DND-41 (cell line): ENCODE measurements around the gene CTAGE8.
"Not testable (repeated sequence)": the region's sequence is repeated elsewhere in the genome, so short reads cannot be mapped to it uniquely, and the experiment has no call there.

Experiments
- ATAC-seq: fragments of 200-7000 bp; cut with Tn5 transposase; 3 replicates; pipeline ENCODE4 v1.9.1; 2021; ENCODE audit warnings: low read depth; ENCODE audit not compliant: insufficient read depth
- DNase-seq: peaks from one replicate; pipeline ENCODE4 v3.0.0-alpha.2; 2020
- H2AFZ ChIP-seq: 2 replicates; pipeline ENCODE4 v1.6.0; 2012; ENCODE audit warnings: low read depth, low read length
- H3K27ac ChIP-seq: 2 replicates; pipeline ENCODE4 v1.5.1; 2012; ENCODE audit warnings: low read length, inconsistent platforms
- H3K27me3 ChIP-seq: fragments of 200-600 bp; sonication (generic); 2 replicates; pipeline ENCODE4 v1.6.0; 2012; ENCODE audit warnings: low read length, mild to moderate bottlenecking, inconsistent platforms; ENCODE audit not compliant: insufficient read depth, poor library complexity
- H3K36me3 ChIP-seq: 2 replicates; pipeline ENCODE4 v1.5.1; 2012; ENCODE audit warnings: low read length, inconsistent platforms; ENCODE audit not compliant: insufficient read depth
- H3K4me1 ChIP-seq: 2 replicates; pipeline ENCODE4 v1.5.1; 2012; ENCODE audit warnings: mild to moderate bottlenecking, low read length; ENCODE audit not compliant: insufficient read depth
- H3K4me2 ChIP-seq: 2 replicates; pipeline ENCODE4 v1.6.0; 2012; ENCODE audit warnings: mild to moderate bottlenecking, moderate library complexity, low read length, inconsistent platforms; ENCODE audit not compliant: insufficient read depth
- H3K4me3 ChIP-seq, 2 experiments: fragments of 200-600 bp in 1 of 2; shearing (Covaris generic) in 1 of 2; 2 replicates each; pipeline ENCODE4 v1.5.1; 2012 to 2016; ENCODE audit warnings: inconsistent platforms in 2 of 2, low read length in 2 of 2, mild to moderate bottlenecking in 2 of 2, low read depth in 1 of 2, moderate library complexity in 1 of 2
- H3K79me2 ChIP-seq: 2 replicates; pipeline ENCODE4 v1.6.0; 2012; ENCODE audit warnings: low read length, inconsistent platforms; ENCODE audit not compliant: insufficient read depth
- H3K9ac ChIP-seq: 2 replicates; pipeline ENCODE4 v1.6.0; 2012; ENCODE audit warnings: low read depth, mild to moderate bottlenecking, inconsistent platforms, low read length, moderate library complexity
- H3K9me3 ChIP-seq: 2 replicates; pipeline ENCODE4 v1.5.1; 2012; ENCODE audit warnings: low read length, moderate library complexity, mild to moderate bottlenecking, inconsistent platforms; ENCODE audit not compliant: insufficient read depth, severe bottlenecking
- H4K20me1 ChIP-seq: 2 replicates; pipeline ENCODE4 v1.6.0; 2012; ENCODE audit warnings: low read length; ENCODE audit not compliant: insufficient read depth

Gene CTAGE8

GRCh38 chr7:144233039-144233438, 36.0 kb downstream of the CTAGE8 start:
- H3K4me2 ChIP-seq, H2AFZ ChIP-seq, H3K36me3 ChIP-seq, H3K4me1 ChIP-seq, H3K27ac ChIP-seq, H3K9me3 ChIP-seq, ATAC-seq, H3K27me3 ChIP-seq, H4K20me1 ChIP-seq, DNase-seq, H3K79me2 ChIP-seq, H3K4me3 ChIP-seq, H3K9ac ChIP-seq: not testable (repeated sequence)

- H2AFZ ChIP-seq, H3K4me2 ChIP-seq, H3K79me2 ChIP-seq, H3K4me1 ChIP-seq, H4K20me1 ChIP-seq, H3K9ac ChIP-seq, H3K36me3 ChIP-seq, ATAC-seq, H3K27me3 ChIP-seq, H3K27ac ChIP-seq, H3K4me3 ChIP-seq, DNase-seq, H3K9me3 ChIP-seq: not testable (repeated sequence)
These were observed 38.1 kb downstream of the CTAGE8 start for GRCh38 chr7:144231027-144231426.

- not testable (repeated sequence) for DNase-seq
These were observed 40.3 kb downstream of the CTAGE8 start for GRCh38 chr7:144228810-144229209.

GRCh38 chr7:144226866-144227265, 42.2 kb downstream of the CTAGE8 start:
- H3K27me3 ChIP-seq, ATAC-seq, H3K9me3 ChIP-seq, H3K4me2 ChIP-seq, H4K20me1 ChIP-seq, H3K4me1 ChIP-seq, H3K79me2 ChIP-seq, H3K36me3 ChIP-seq, H2AFZ ChIP-seq, DNase-seq, H3K4me3 ChIP-seq, H3K9ac ChIP-seq, H3K27ac ChIP-seq: not testable (repeated sequence)

More at GRCh38 chr7:144228810-144229209, 40.3 kb downstream of the CTAGE8 start:
- H3K27ac ChIP-seq, H3K27me3 ChIP-seq, H4K20me1 ChIP-seq, H3K36me3 ChIP-seq, ATAC-seq, H3K4me1 ChIP-seq, H3K9ac ChIP-seq, H2AFZ ChIP-seq, H3K4me3 ChIP-seq, H3K79me2 ChIP-seq, H3K4me2 ChIP-seq, H3K9me3 ChIP-seq: not testable (repeated sequence)

- H2AFZ ChIP-seq, H3K36me3 ChIP-seq, H3K27me3 ChIP-seq, DNase-seq, H3K9ac ChIP-seq, H3K4me1 ChIP-seq, H3K27ac ChIP-seq, H3K4me2 ChIP-seq, H3K79me2 ChIP-seq, H3K4me3 ChIP-seq, H4K20me1 ChIP-seq, ATAC-seq, H3K9me3 ChIP-seq: not testable (repeated sequence)
These were observed 45.4 kb downstream of the CTAGE8 start for GRCh38 chr7:144223675-144224074.

GRCh38 chr7:144220531-144220930, 48.6 kb downstream of the CTAGE8 start:
- H3K27ac ChIP-seq, H4K20me1 ChIP-seq, H3K4me1 ChIP-seq, H2AFZ ChIP-seq, H3K4me3 ChIP-seq, H3K27me3 ChIP-seq, H3K79me2 ChIP-seq, ATAC-seq, H3K4me2 ChIP-seq, H3K9me3 ChIP-seq, H3K36me3 ChIP-seq, DNase-seq, H3K9ac ChIP-seq: not testable (repeated sequence)

- not testable (repeated sequence) for H2AFZ ChIP-seq, H3K4me3 ChIP-seq, H3K4me2 ChIP-seq, H3K9ac ChIP-seq, H3K27me3 ChIP-seq, H3K9me3 ChIP-seq, DNase-seq, H3K36me3 ChIP-seq, H4K20me1 ChIP-seq, H3K79me2 ChIP-seq, H3K4me1 ChIP-seq, H3K27ac ChIP-seq, ATAC-seq
These were observed 49.9 kb downstream of the CTAGE8 start for GRCh38 chr7:144219149-144219548.

GRCh38 chr7:144218581-144218980, 50.5 kb downstream of the CTAGE8 start:
- not testable (repeated sequence) for H3K79me2 ChIP-seq, H3K4me3 ChIP-seq, DNase-seq, H3K27me3 ChIP-seq, ATAC-seq, H3K27ac ChIP-seq, H4K20me1 ChIP-seq, H3K36me3 ChIP-seq, H3K4me1 ChIP-seq, H3K9me3 ChIP-seq, H3K4me2 ChIP-seq, H2AFZ ChIP-seq, H3K9ac ChIP-seq
